CD4-positive, alpha-beta memory T cell (primary cell): ENCODE data around the gene ANO1. TPM values are rescaled to one million over a fixed set of nuclear protein-coding genes. Genes with fewer than 3 reads are reported as not detected.
"Not testable (repeated sequence)": the region's sequence is repeated elsewhere in the genome, so short reads cannot be mapped to it uniquely, and the experiment has no call there.

Source experiments
- CTCF ChIA-PET: fragments of 350-600 bp; sonication (Branson Sonifier 250); formaldehyde crosslinking; loops from one replicate; lab custom pipeline; 2021; ENCODE audit warnings: inconsistent platforms; ENCODE audit not compliant: partially characterized antibody; lab: Charles Lee
- POLR2A ChIA-PET: fragments of 350-600 bp; sonication (Branson Sonifier 250); formaldehyde crosslinking; loops from one replicate; lab custom pipeline; 2021; ENCODE audit not compliant: partially characterized antibody; lab: Charles Lee
- DNase-seq, 5 donors: peaks; one replicate each; pipeline versions ENCODE4 v3.0.0 to v3.0.0-alpha.2; 2020 to 2022; ENCODE audit warnings: mixed read lengths in 1 of 5
- H3K27ac ChIP-seq: one replicate; pipeline ENCODE4 v1.7.0; 2013; ENCODE audit warnings: low read depth, low read length
- H3K27me3 ChIP-seq: 2 replicates; pipeline ENCODE4 v1.7.0; 2013; ENCODE audit warnings: mild to moderate bottlenecking, low read length, moderate library complexity; ENCODE audit not compliant: insufficient read depth
- H3K36me3 ChIP-seq: 2 replicates; pipeline ENCODE4 v1.7.0; 2013; ENCODE audit warnings: mild to moderate bottlenecking, low read length, moderate library complexity; ENCODE audit not compliant: insufficient read depth
- H3K4me1 ChIP-seq: 2 replicates; pipeline ENCODE4 v1.7.0; 2013; ENCODE audit warnings: mild to moderate bottlenecking, low read length, moderate library complexity; ENCODE audit not compliant: insufficient read depth
- H3K4me3 ChIP-seq, 2 donors: one replicate each; pipeline ENCODE4 v1.7.0; 2013; ENCODE audit warnings: low read length in 2 of 2, mild to moderate bottlenecking in 1 of 2
- H3K9me3 ChIP-seq, 2 donors: one replicate each; pipeline ENCODE4 v1.7.0; 2013; ENCODE audit warnings: low read length in 2 of 2, control low read depth in 1 of 2; ENCODE audit not compliant: control insufficient read depth in 1 of 2
- H3K27ac Mint-ChIP-seq, 7 donors: one replicate each; pipeline ENCODE4 v1.8.0; 2020 to 2021; ENCODE audit warnings: mixed read lengths in 7 of 7, mild to moderate bottlenecking in 6 of 7, inconsistent platforms in 3 of 7, moderate library complexity in 3 of 7
- H3K27me3 Mint-ChIP-seq, 2 donors: one replicate each; pipeline ENCODE4 v1.8.0; 2020 to 2021; ENCODE audit warnings: mixed read lengths in 2 of 2
- H3K36me3 Mint-ChIP-seq, 2 donors: one replicate each; pipeline ENCODE4 v1.8.0; 2020 to 2021; ENCODE audit warnings: mixed read lengths in 2 of 2, inconsistent platforms in 1 of 2, mild to moderate bottlenecking in 1 of 2
- H3K4me1 Mint-ChIP-seq, 4 donors: one replicate each; pipeline ENCODE4 v1.8.0; 2020 to 2021; ENCODE audit warnings: mixed read lengths in 4 of 4, mild to moderate bottlenecking in 1 of 4
- H3K4me3 Mint-ChIP-seq, 8 donors: one replicate each; pipeline ENCODE4 v1.8.0; 2020 to 2021; ENCODE audit warnings: mixed read lengths in 8 of 8, mild to moderate bottlenecking in 7 of 8, moderate library complexity in 6 of 8, inconsistent platforms in 3 of 8
- H3K9me3 Mint-ChIP-seq, 8 donors: one replicate each; pipeline ENCODE4 v1.8.0; 2020 to 2021; ENCODE audit warnings: mixed read lengths in 8 of 8, mild to moderate bottlenecking in 5 of 8, inconsistent platforms in 3 of 8, moderate library complexity in 1 of 8
- intact Hi-C: fragments of 100-400 bp; cut with micrococcal nuclease; formaldehyde crosslinking; loops from one replicate; pipeline ENCODE4 v1.15.1; 2023
- polyA plus RNA-seq, 2 donors: library from polyadenylated mRNA; unstranded; fragments of 300-500 nt; fragmentation: Illumina TruSeq; gene quantifications; one replicate each; pipeline ENCODE4 v1.2.3, GENCODE V29; 2021
- total RNA-seq, 2 experiments: library from RNA; stranded (reverse); gene quantifications; one replicate each; pipeline ENCODE4 v1.2.3, GENCODE V29; 2021

The ANO1 gene
- total and polyA plus RNA-seq, 4 experiments from 2014 or later: not detected

DNA sequence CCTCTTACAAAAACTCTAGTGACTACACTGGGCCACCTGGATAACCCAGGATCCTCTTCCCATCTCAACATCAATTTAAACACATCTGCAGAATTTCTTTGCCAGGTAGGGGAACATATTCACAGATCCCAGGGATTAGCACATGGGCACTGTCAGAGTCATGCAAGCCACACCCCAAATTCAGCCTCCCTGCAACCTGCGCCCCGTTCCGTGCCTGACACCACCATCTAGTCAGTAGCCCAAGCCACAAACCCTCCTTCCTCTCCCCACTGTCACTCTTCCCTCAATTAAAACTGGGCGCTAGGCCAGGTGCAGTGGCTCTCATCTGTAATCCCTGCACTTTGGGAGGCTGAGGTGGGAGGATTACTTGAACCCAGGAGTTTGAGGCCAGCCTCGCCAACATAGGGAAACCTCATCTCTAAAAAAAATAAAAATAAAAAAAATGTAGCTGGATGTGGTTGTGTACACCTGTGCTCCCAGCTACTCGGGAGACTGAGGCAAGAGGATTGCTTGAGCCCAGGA, 131.3 kb downstream of the ANO1 start:
- H3K4me1 ChIP-seq: peaks cover 34% of the 10 kb centered on the region
- Mint-ChIP-seq H3K36me3 (peaks cover 34 to 49% of the 10 kb centered on the region in 2 donors), H3K27me3 (no peaks in the 10 kb centered on the region), H3K4me1 (peaks cover 27 to 59% (median 43%) of the 10 kb centered on the region in 4 donors), H3K27ac (peak overlapping the region in 6 of 7 donors; percentile 25 to 100 (median 55)), H3K4me3 (no peak overlapping the region), H3K9me3 (no peaks in the 10 kb centered on the region)
- H3K27ac ChIP-seq: no peak overlapping the region
- peaks cover 32% of the 10 kb centered on the region for H3K36me3 ChIP-seq
- H3K9me3 ChIP-seq: no peaks in the 10 kb centered on the region
- ChIA-PET POLR2A (no interaction called here), CTCF (interaction anchor here (1.4 to 1.6 kb wide), 2 partner anchors 11 to 13 kb away, joined by 3 read pairs; no protein-coding TSS in a partner anchor)
- H3K27me3 ChIP-seq: no peaks in the 10 kb centered on the region
- intact Hi-C loops: no loop called here
- H3K4me3 ChIP-seq: no peak overlapping the region
- DNase-seq: no peak

DNA sequence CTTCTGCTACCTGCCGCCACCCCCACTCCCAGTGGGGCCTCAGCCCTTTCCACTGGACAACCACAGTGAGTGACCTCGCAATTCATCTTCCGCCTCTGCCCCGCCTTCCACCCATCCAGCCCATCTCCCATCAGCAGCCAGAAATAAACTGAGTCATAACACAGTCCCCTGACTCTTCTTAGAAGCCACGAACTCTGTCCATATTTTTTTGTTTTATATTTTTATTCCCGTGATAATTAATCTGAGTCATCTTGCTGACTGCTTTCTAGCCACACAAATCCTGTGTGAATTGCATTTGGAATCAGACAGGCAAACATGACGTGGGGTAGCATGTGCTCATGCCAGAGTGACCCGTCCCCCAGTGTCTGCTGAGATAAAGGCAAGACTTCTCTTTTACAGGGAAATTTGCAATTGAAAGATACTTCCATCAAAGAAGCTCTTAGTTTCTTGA, 132.0 kb downstream of the ANO1 start:
- intact Hi-C loops: no loop called here
- Histone ChIP-seq H3K27me3 (no peaks in the 10 kb centered on the region), H3K4me1 (peaks cover 28% of the 10 kb centered on the region), H3K9me3 (no peaks in the 10 kb centered on the region), H3K36me3 (peaks cover 29% of the 10 kb centered on the region), H3K27ac (no peak overlapping the region), H3K4me3 (no peak overlapping the region)
- Mint-ChIP-seq H3K27ac (peak overlapping the region in 5 of 7 donors; percentile 57 to 82 (median 64)), H3K4me1 (peaks cover 21 to 52% (median 37%) of the 10 kb centered on the region in 4 donors), H3K27me3 (no peaks in the 10 kb centered on the region), H3K4me3 (peak overlapping the region in 1 of 8 donors; percentile 39), H3K9me3 (no peaks in the 10 kb centered on the region), H3K36me3 (peaks cover 34 to 43% of the 10 kb centered on the region in 2 donors)
- no peak for DNase-seq
- CTCF ChIA-PET: interaction anchor here (1.6 kb wide), 1 partner anchor 12 kb away, joined by 3 read pairs; no protein-coding TSS in a partner anchor
- POLR2A ChIA-PET: no interaction called here

DNA sequence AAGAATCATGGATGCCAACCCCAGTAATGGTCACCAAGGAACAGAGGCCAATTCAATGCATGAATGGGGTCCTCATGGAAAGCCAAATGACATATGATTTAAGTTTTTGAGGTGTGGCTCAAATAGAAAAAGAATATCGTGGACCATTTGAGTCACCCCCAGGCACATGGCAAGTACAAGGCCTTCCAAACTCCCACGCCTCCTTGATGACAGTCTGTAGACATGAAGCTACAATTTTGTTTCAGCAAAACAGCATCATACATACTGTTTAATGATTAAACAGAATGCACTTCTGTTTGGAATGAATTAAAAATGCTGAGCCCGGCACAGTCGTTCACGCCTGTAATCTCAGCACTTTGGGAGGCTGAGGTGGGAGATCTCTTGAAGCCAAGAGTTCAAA, 132.4 kb downstream of the ANO1 start:
- no peak overlapping the region for H3K4me3 ChIP-seq
- POLR2A ChIA-PET: no interaction called here
- no peak for DNase-seq
- H3K36me3 ChIP-seq: peaks cover 25% of the 10 kb centered on the region
- peaks cover 16 to 48% (median 33%) of the 10 kb centered on the region in 4 donors for H3K4me1 Mint-ChIP-seq
- intact Hi-C loops: no loop called here
- peak overlapping the region in 1 of 7 donors; percentile 58 for H3K27ac Mint-ChIP-seq
- H3K27ac ChIP-seq: no peak overlapping the region
- H3K27me3 Mint-ChIP-seq: no peaks in the 10 kb centered on the region
- peaks cover 23% of the 10 kb centered on the region for H3K4me1 ChIP-seq
- H3K9me3 ChIP-seq: no peaks in the 10 kb centered on the region
- H3K4me3 Mint-ChIP-seq: no peak overlapping the region
- H3K27me3 ChIP-seq: no peaks in the 10 kb centered on the region
- peaks cover 32 to 39% of the 10 kb centered on the region in 2 donors for H3K36me3 Mint-ChIP-seq
- CTCF ChIA-PET: interaction anchor here (1.6 kb wide), 1 partner anchor 12 kb away, joined by 3 read pairs; no protein-coding TSS in a partner anchor
- no peaks in the 10 kb centered on the region for H3K9me3 Mint-ChIP-seq

DNA sequence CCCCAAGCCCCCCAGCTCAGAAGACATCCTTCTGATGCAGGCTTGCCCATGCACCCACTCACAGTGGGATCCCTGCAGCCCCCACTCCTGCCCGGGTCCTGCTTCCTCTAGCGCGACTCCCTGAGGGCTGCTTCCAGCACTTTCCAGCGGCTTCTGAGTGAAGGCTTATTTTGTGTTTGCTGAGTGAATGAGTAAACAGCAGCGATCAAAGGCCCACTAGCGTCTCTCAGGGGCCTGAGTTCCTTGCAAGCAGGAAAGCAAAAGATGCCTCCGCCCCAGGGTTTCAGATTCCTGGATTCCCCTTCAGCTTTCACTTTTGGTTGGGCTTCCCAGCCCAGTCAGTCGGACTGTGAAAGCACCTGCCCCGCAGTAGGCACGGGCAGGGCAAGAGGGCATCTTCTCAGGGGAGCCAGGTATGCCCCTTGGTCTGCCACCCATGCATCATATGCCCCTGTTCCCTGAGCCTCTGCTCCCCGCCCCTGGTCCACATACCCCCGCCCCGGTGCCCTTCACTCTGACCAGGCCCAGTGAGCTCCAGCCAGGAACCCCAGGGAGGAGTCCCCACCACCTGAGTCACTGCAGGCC, 134.2 kb downstream of the ANO1 start:
- Mint-ChIP-seq H3K4me3 (peak overlapping the region in 1 of 8 donors; percentile 5), H3K27me3 (peaks cover 0 to 1% of the 10 kb centered on the region in 2 donors), H3K27ac (peak overlapping the region in 1 of 7 donors; percentile 63), H3K36me3 (peaks cover 17 to 22% of the 10 kb centered on the region in 2 donors), H3K4me1 (peaks cover 10 to 30% (median 19%) of the 10 kb centered on the region in 4 donors), H3K9me3 (no peaks in the 10 kb centered on the region)
- peaks cover 11% of the 10 kb centered on the region for H3K36me3 ChIP-seq
- no peaks in the 10 kb centered on the region for H3K9me3 ChIP-seq
- ChIA-PET POLR2A (interaction anchor here (0.8 to 1.2 kb wide), 2 partner anchors 9 to 14 kb away, joined by 3 to 5 read pairs; partner anchors contain the start of gene FADD), CTCF (no interaction called here)
- intact Hi-C loops: no loop called here
- no peaks in the 10 kb centered on the region for H3K27me3 ChIP-seq
- H3K4me1 ChIP-seq: peaks cover 5% of the 10 kb centered on the region
- H3K27ac ChIP-seq: no peak overlapping the region
- no peak for DNase-seq
- H3K4me3 ChIP-seq: no peak overlapping the region

DNA sequence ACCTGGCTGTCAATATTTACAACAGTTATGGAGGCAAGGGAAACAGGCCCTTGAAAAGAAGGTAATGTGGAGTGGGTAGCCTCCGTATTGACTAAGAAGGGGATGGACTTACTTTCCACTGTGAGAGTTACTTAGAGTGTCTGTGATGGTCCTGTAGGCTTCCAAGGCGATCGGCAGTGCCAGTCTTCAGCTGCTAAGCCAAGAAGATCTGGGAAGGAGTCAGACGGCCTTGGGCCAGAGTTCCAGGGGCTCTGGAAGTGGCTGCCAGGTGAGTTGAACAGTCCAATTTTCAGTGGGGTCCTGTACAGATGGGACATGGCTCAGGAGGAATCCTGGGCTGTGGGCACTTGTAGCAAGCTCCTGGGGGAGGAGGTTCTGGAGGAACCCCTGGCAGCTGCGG, 139.3 kb downstream of the ANO1 start:
- H3K4me1 Mint-ChIP-seq, H3K36me3 Mint-ChIP-seq, H3K9me3 ChIP-seq, H3K9me3 Mint-ChIP-seq, H3K4me3 Mint-ChIP-seq, CTCF ChIA-PET, POLR2A ChIA-PET, H3K36me3 ChIP-seq, H3K4me1 ChIP-seq, H3K27ac Mint-ChIP-seq, H3K27me3 ChIP-seq, intact Hi-C loops, H3K4me3 ChIP-seq, H3K27ac ChIP-seq, DNase-seq: not testable (repeated sequence)
- H3K27me3 Mint-ChIP-seq: peaks cover 23% of the 10 kb centered on the region in 2 donors

DNA sequence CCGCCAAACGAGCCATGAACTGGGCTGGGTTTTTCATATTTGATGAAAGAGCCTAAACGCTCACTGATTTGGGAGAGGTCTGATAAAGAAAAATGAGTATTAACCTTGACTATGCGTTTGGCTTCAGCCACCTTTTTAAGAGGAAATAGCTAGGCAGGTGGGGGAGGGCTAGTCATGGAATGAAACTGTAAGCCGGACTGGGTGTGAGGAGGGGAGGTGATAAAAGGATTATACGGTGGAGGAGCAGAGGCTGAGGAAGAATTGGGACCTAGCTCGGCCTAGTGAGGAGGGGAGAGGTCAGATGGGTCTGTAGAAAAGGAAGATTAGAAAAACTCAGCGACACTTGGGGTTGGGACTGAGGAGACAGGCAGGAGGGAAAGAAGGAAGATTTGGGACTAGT, 140.0 kb downstream of the ANO1 start:
- H3K9me3 Mint-ChIP-seq, H3K27ac Mint-ChIP-seq, CTCF ChIA-PET, H3K4me3 Mint-ChIP-seq, H3K27me3 ChIP-seq, H3K4me1 ChIP-seq, H3K36me3 ChIP-seq, H3K9me3 ChIP-seq, POLR2A ChIA-PET, H3K4me1 Mint-ChIP-seq, DNase-seq, H3K27ac ChIP-seq, H3K4me3 ChIP-seq, intact Hi-C loops, H3K36me3 Mint-ChIP-seq: not testable (repeated sequence)
- H3K27me3 Mint-ChIP-seq: peaks cover 23% of the 10 kb centered on the region in 2 donors

DNA sequence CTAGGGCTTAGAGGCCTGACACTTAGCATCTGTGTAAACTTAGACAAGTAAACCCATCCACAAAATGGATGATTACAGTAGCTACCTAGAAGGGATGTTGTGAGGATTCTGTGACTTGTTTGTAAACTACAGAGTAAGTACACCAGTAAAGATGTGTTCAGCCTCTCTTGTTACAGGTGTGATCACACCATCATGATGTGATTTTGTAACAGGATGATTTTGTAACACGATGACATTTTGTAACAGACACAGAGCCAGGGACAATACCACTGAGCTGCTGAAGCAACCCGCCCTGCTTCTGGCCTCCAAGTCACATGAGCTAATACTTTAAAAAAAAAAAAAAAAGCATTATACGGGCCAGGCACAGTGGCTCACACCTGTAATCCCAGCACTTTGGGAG, 142.0 kb downstream of the ANO1 start:
- Mint-ChIP-seq H3K4me3 (no peak overlapping the region), H3K27me3 (peaks cover 23 to 26% of the 10 kb centered on the region in 2 donors), H3K9me3 (no peaks in the 10 kb centered on the region), H3K27ac (no peak overlapping the region), H3K36me3 (no peaks in the 10 kb centered on the region), H3K4me1 (no peaks in the 10 kb centered on the region)
- no peak overlapping the region for H3K4me3 ChIP-seq
- H3K9me3 ChIP-seq: no peaks in the 10 kb centered on the region
- ChIA-PET POLR2A (no interaction called here), CTCF (no interaction called here)
- H3K36me3 ChIP-seq: no peaks in the 10 kb centered on the region
- intact Hi-C loops: no loop called here
- H3K27ac ChIP-seq: no peak overlapping the region
- DNase-seq: no peak
- H3K4me1 ChIP-seq: no peaks in the 10 kb centered on the region
- no peaks in the 10 kb centered on the region for H3K27me3 ChIP-seq
